GM12878 (cell line): ENCODE results near the gene METAP2.

Experiments used
- BCL11A ChIP-seq: IDR thresholded peaks from 2 replicates; pipeline ENCODE4 v1.6.1; 2011; ENCODE audit warnings: low read depth, low read length
- GABPA ChIP-seq: IDR thresholded peaks from 2 replicates; pipeline ENCODE4 v1.6.1; 2014; ENCODE audit warnings: antibody characterized with exemption, low read depth, mild to moderate bottlenecking, inconsistent platforms
- HDAC6 ChIP-seq: fragments of 200-600 bp; sonication (generic); IDR thresholded peaks from one replicate; pipeline ENCODE4 v1.8.0; 2017; ENCODE audit warnings: antibody characterized with exemption; ENCODE audit not compliant: unreplicated experiment
- RCOR1 ChIP-seq: conservative IDR thresholded peaks from 2 replicates; pipeline ENCODE4 v1.6.1; 2012; ENCODE audit warnings: low read depth, low read length, improper control_type of control experiment
- SMC3 ChIP-seq: IDR thresholded peaks from 2 replicates; pipeline ENCODE4 v1.6.1; 2011; ENCODE audit warnings: low read length, improper control_type of control experiment, borderline replicate concordance
- SUZ12 ChIP-seq: fragments of 200-600 bp; sonication (generic); IDR thresholded peaks from one replicate; pipeline ENCODE4 v1.6.1; 2018; ENCODE audit warnings: antibody characterized with exemption, mild to moderate bottlenecking; ENCODE audit not compliant: unreplicated experiment
- ZNF24 ChIP-seq: fragments of 450-650 bp; IDR thresholded peaks from 2 replicates; pipeline ENCODE4 v1.6.1; 2017; ENCODE audit warnings: antibody characterized with exemption, mild to moderate bottlenecking
- TF ChIP-seq, protein P1 (sequence below), 3 experiments: IDR thresholded peaks in 2 of 3; conservative IDR thresholded peaks in 1 of 3; 2 replicates each; pipeline ENCODE4 v1.5.1; 2011; ENCODE audit warnings: low read depth in 3 of 3, low read length in 3 of 3, mild to moderate bottlenecking in 3 of 3, control low read depth in 2 of 3, moderate library complexity in 2 of 3, inconsistent platforms in 1 of 3, mixed read lengths in 1 of 3; ENCODE audit not compliant: control insufficient read depth in 2 of 3, insufficient read depth in 1 of 3; ENCODE audit errors: extremely low read depth in 1 of 3
- TF ChIP-seq, protein P2 (sequence below): fragments of 450-650 bp; IDR thresholded peaks from 2 replicates; pipeline ENCODE4 v1.6.1; 2016; ENCODE audit warnings: mild to moderate bottlenecking

DNA sequence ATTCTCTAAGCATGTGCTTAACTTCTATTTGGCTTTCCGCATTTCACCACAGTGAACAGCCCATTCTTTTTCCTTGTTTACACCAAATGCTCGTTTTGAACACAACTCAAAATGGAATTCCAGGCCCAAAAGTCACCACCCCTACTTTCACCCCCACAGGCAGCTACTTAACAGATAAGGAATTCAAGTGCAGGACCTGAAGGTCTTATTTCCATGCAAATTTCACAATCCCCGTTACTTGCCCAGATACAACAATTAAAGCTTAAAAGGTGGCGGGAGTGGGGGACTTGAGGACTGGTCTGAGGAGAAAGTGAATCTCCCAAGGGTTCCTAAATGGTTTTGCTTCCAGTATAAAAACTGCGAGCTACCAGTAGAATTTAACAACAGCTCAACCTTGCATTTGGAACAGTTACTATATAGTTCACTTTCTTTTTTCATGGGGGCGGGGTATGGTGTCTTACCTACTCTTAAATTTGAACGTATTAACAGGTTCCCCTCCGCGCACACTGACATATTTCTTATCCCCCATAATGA lies 73.6 kb downstream of the METAP2 start:
- TF ChIP-seq, protein P1, sequence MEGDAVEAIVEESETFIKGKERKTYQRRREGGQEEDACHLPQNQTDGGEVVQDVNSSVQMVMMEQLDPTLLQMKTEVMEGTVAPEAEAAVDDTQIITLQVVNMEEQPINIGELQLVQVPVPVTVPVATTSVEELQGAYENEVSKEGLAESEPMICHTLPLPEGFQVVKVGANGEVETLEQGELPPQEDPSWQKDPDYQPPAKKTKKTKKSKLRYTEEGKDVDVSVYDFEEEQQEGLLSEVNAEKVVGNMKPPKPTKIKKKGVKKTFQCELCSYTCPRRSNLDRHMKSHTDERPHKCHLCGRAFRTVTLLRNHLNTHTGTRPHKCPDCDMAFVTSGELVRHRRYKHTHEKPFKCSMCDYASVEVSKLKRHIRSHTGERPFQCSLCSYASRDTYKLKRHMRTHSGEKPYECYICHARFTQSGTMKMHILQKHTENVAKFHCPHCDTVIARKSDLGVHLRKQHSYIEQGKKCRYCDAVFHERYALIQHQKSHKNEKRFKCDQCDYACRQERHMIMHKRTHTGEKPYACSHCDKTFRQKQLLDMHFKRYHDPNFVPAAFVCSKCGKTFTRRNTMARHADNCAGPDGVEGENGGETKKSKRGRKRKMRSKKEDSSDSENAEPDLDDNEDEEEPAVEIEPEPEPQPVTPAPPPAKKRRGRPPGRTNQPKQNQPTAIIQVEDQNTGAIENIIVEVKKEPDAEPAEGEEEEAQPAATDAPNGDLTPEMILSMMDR (IDR thresholded peaks at IDR 0.05 in 2 of 3, conservative IDR thresholded peaks at IDR 0.05 in 1 of 3; ENCODE audit: control insufficient read depth in 2 of 3, extremely low read depth in 1 of 3, insufficient read depth in 1 of 3, low read depth in 3 of 3, low read length in 3 of 3): no peak
- TF ChIP-seq RCOR1 (no peak), GABPA (no peak), SUZ12 (no peak), SMC3 (no peak), ZNF24 (no peak), HDAC6 (no peak), BCL11A (no peak)
- TF ChIP-seq, protein P2, sequence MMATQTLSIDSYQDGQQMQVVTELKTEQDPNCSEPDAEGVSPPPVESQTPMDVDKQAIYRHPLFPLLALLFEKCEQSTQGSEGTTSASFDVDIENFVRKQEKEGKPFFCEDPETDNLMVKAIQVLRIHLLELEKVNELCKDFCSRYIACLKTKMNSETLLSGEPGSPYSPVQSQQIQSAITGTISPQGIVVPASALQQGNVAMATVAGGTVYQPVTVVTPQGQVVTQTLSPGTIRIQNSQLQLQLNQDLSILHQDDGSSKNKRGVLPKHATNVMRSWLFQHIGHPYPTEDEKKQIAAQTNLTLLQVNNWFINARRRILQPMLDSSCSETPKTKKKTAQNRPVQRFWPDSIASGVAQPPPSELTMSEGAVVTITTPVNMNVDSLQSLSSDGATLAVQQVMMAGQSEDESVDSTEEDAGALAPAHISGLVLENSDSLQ: no peak
